Stimulated activated CD4-positive, alpha-beta T cell treated with anti-CD3 and anti-CD28 coated beads, Interleukin-1b, Interleukin-23, amount 100 ng/mL, for 1 hour (primary cell): ENCODE results near the gene PTPRN2.
"Not testable (repeated sequence)": the region's sequence is repeated elsewhere in the genome, so short reads cannot be mapped to it uniquely, and the experiment has no call there.

Experiments
- DNase-seq, 2 donors: peaks; one replicate each; pipeline ENCODE4 v3.0.0-alpha.2; 2020; ENCODE audit warnings: low read depth in 2 of 2

The PTPRN2 gene

DNA sequence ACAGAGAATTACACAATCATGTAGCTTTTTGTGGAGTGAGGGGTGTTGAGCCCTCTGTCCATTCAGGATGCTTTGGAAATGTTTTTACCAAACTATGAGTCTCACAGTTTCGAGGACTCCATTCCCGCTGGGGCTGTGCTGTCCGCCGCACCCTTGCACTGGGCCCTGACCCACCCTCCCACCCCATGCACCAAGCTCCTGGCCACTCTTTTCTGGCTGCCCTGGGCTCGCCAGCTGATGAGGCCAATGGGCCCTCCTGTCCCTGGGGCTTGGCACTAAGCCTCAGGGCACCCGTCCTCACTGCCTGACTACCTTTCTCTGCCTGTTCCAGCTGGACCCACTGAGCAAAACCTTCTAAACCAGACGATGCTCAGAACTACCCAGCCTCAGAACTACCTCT lies 332.1 kb downstream of the PTPRN2 start:
- no peak for DNase-seq

GRCh38 chr7:158255156-158255555 lies 332.5 kb downstream of the PTPRN2 start:
- no peak for DNase-seq

- not testable (repeated sequence) for DNase-seq
Measured at GRCh38 chr7:158253670-158254045, 334.0 kb downstream of the PTPRN2 start.

GRCh38 chr7:158252837-158253669 lies 334.6 kb downstream of the PTPRN2 start:
- no peak for DNase-seq

GRCh38 chr7:158252081-158252836 lies 335.4 kb downstream of the PTPRN2 start:
- DNase-seq: no peak

DNA sequence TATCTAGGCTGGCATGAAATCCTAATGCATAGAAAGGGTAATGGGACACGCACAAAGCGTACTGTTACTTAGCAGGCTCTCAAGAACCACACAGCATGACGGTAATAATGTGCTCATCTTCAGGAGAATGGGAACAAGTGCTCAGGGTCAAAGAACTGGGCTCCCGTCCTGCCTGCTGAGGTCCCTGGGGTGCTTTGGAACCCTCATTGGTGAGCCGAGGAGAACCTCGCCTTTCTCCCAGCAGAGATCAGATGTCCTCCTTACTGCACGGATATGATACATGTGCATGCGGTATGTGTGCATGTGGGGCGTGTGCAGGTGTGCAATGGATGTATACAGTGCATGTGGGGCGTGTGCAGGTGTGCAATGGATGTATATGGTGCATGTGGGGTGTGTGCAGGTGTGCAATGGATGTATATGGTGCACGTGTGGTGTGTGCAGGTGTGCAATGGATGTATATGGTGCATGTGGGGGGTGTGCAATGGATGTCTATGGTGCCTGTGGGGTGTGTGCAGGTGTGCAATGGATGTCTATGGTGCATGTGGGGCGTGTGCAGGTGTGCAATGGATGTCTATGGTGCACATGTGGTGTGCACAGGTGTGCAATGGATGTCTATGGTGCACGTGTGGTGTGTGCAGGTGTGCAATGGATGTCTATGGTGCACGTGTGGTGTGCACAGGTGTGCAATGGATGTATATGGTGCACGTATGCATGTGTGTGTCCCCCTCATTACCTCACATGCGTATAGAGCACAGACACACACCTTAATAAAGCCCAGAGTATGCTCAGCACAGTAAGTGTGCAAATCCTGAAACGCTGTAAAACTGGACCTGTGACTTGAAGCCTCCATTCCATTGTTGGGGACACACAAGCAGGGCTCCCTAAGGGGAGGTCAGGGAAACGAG lies 336.3 kb downstream of the PTPRN2 start:
- DNase-seq: no peak

DNA sequence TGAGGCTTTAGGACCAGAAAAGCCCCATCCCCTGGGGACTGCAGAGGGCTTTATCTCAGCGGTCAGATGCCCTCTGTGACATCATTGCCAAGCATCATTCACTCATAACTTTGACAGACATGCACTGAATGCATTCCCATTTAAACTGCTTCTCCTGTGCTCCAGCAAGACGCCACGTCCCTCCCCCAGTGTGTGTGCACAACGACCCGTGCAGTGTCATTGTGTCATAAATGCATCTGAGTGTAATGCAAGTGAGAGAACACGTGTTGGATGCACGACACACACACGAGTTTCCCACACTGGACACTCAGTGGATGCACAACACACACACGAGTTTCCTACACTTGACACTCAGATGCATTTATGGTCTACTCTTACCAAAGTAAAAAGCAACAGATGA lies 337.9 kb downstream of the PTPRN2 start:
- no peak for DNase-seq

DNA sequence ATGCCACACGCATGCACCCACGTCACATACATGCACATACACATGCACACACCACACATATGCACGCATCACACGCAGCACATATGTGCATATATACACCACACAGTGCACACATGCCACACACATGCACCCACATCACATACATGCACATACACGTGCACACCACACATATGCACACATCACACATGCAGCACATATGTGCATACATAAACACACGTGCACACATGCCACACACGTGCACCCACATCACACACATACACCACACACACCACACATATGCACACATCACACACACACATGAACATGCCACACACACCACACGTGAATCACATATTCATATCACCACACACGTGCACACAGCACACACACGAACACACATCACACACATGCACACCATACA lies 338.8 kb downstream of the PTPRN2 start:
- DNase-seq: no peak

- DNase-seq: no peak
Measured at GRCh38 chr7:158247758-158248487, 339.7 kb downstream of the PTPRN2 start.

- DNase-seq: no peak
Measured at GRCh38 chr7:158246960-158247673, 340.5 kb downstream of the PTPRN2 start.

DNA sequence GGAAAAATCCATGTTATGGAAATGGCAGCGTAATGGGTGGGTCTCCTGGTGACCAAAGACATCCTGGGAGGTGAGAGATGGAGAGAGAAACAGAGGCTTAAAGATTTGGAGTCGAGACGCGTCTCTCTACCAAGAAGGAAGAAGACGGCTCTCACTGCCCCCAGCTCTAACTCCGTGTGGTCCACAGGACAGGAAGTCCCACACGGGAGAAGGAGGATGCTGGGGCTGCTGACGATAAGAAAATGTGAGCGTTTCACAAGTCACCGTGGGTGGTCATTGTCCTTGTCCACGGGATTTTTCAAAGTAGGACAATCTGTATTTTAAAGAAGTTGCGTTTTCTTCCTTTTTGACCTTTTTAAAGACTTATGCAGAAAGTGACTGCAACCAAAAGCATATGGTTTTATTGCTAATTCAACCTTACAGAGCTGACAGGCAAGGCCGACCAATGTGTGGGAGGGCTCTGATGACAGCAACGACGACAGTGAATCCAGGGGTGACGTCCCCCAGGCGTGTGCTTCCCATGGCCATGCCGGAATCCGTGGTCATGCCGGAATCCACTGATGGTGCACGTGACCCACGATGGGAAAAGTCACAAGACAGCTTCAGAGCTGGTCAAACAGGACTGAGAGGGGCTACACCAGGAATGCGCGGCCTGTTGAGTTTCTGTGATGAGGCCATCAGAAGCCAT lies 341.2 kb downstream of the PTPRN2 start:
- DNase-seq: no peak

- DNase-seq: no peak
Measured at GRCh38 chr7:158245724-158246041, 341.9 kb downstream of the PTPRN2 start.

- DNase-seq: no peak
Measured at GRCh38 chr7:158244873-158245723, 342.5 kb downstream of the PTPRN2 start.

GRCh38 chr7:158244430-158244829 lies 343.2 kb downstream of the PTPRN2 start:
- DNase-seq: no peak

- DNase-seq: no peak
Measured at GRCh38 chr7:158241919-158242318, 345.7 kb downstream of the PTPRN2 start.

- DNase-seq: no peak
Measured at GRCh38 chr7:158240801-158241200, 346.8 kb downstream of the PTPRN2 start.

DNA sequence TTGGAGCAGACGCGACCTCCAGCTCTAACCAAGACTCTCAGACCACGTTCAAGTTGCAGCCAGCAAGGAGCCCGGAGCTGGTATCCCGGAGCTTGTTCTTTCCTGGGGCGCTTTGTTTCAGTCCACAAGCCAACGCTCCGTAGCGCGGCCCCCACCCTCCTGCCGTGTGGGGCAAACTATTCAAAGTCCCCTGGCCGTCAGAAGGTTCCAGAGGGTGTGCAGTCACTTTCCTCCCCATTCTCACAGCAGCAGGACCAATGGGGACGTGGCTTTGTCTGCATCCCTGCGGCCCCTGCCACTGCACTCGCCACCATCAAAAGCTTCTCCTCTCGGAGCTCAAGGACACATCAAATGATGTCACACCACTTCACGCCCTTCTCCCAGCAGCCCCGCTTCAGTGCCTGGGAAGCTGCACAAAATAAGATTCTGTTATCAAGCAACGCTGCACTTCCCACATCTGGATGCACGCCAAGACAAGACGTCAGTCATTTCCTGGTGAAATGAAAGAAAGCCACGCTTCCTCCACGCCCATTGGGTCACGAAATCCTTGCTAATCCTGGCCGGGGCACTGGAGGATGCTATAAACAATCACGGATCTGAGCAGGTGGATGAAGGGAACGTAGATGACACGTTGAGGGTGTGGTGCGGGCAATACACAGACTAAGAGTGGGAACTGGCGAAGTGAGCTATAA lies 348.2 kb downstream of the PTPRN2 start:
- DNase-seq: no peak

GRCh38 chr7:158238616-158239289 lies 348.9 kb downstream of the PTPRN2 start:
- DNase-seq: no peak
